SHP77 treated with DMSO at 0.1 percent for 48 hours (cell line): ENCODE measurements around the gene KCNT1.

Source experiments
- DNase-seq: peaks from one replicate; lab custom pipeline; 2025; lab: John Stamatoyannopoulos, UW

The KCNT1 gene

GRCh38 chr9:135766707-135767106 is 64.7 kb downstream of the KCNT1 start:
- DNase-seq, result no peak

GRCh38 chr9:135768516-135769218 is 66.7 kb downstream of the KCNT1 start:
- no peak for DNase-seq

DNA sequence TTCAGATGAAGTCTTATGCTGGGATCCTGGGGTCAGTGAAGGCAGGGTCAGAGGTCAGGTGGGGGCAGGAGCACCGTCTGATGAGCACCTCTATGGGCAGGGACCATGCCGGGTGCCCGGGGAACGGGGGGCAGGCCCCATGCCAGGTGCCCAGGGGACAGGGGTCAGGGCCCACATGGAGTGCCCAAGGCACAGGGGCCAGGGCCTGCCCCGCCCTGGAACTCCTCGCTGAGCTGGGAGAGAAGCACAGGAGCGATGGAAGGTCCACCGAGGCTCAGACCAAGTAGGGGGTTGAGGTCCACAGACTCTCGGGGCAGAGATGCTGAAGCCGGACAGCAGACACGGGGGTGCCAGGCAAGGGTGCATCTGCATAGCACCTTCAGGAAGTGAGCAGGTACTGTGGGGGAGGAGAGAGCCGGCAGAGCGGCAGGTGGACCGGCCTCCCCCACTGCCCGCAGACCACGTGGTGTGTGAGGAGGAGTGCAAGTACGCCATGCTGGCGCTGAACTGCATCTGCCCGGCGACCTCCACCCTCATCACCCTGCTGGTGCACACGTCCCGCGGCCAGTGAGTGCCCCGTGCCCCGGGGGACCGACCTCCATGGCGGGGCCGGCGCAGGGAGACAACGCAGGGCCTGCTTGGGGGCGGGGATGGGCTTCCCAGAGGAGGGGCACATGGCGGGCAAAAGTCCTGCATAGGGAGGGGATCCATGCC is 67.7 kb downstream of the KCNT1 start:
- no peak for DNase-seq

DNA sequence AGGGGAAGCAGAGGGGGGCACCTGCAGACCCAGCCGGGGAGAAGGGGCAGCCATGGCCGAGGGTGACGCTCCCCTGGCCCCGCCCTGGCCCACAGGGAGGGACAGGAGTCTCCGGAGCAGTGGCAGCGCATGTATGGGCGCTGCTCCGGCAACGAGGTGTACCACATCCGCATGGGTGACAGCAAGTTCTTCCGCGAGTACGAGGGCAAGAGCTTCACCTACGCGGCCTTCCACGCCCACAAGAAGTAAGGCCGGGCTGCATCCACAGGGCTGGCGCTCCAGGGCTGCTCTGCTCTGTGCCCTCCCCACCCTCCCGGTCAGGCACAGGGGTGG is 68.2 kb downstream of the KCNT1 start:
- DNase-seq, result no peak

DNA sequence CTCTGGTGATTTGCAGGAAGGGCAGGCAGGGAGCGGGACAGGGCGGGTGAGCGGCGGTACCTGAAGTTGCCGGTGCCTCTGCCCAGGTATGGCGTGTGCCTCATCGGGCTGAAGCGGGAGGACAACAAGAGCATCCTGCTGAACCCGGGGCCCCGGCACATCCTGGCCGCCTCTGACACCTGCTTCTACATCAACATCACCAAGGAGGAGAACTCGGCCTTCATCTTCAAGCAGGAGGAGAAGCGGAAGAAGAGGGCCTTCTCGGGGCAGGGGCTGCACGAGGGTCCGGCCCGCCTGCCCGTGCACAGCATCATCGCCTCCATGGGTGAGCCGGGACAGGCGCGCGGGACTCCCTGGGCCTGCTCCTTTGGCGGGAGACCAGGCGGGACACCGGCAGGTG is 68.8 kb downstream of the KCNT1 start:
- DNase-seq, result no peak

- no peak for DNase-seq
Observed at GRCh38 chr9:135771401-135772051, 69.5 kb downstream of the KCNT1 start.

- DNase-seq, result no peak
Observed at GRCh38 chr9:135772056-135772646, 70.2 kb downstream of the KCNT1 start.

DNA sequence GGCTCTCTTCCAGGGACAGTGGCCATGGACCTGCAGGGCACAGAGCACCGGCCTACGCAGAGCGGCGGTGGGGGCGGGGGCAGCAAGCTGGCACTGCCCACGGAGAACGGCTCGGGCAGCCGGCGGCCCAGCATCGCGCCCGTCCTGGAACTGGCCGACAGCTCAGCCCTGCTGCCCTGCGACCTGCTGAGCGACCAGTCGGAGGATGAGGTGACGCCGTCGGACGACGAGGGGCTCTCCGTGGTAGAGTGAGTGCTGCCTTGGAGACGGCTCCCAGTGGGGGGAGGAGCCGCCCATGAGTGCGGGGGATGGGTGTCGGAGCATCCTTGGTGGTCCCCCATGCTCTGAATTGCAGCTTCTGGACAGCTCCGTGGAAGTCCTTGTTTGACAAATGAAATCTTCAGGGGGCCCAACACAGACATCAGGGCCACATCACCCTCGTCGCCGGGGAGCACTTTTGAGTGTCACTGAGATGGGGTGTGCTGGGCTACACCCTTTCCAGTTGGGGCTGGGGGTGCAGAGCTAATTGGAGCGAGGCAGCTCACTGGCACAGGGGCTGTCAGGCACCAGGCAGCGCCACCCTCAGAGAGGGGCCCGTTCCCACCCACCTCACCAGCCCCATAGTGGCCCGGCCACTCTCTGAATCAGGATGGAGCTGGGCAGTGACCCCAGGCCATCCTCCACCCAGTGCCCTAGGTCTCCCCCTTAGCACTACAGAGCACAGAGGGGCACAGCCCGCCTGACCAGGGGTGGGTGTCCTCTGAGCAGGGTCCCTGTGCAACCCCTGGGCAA is 70.9 kb downstream of the KCNT1 start:
- no peak for DNase-seq

- DNase-seq, result no peak
Observed at GRCh38 chr9:135773530-135774238, 71.7 kb downstream of the KCNT1 start.

GRCh38 chr9:135774239-135774747 is 72.3 kb downstream of the KCNT1 start:
- DNase-seq, result no peak

- DNase-seq, result no peak
Observed at GRCh38 chr9:135774794-135775525, 73.0 kb downstream of the KCNT1 start.

GRCh38 chr9:135775911-135776310 is 73.9 kb downstream of the KCNT1 start:
- no peak for DNase-seq

DNA sequence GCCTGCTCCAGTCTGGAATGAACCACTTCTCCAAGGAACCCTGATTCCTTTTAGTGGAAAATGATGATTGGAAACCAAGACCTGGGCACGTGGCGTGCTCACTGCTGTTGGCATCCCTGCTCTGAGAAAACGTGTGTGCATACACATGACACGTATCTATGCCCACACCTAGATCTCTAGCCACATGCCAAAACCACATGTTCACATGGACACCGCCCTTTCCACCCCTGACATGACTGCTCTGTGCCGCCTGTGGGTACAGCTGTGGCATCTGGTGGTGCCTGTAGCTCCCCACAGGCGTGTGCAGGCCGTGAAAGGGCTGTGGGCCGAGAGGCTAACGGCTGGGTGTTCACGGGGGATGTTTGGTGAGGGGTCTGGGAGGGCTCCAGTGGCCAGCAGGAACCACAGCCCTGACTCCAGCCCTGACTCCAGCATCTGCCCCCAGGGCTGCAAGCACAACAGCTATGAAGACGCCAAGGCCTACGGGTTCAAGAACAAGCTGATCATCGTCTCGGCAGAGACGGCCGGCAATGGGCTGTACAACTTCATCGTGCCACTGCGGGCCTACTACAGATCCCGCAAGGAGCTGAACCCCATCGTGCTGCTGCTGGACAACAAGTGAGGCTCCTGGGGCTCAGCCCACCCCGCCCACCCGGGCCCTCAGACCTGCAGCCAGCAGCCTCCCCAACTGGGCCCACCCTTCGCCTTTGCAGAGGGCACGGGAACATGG is 75.1 kb downstream of the KCNT1 start:
- DNase-seq, result no peak

DNA sequence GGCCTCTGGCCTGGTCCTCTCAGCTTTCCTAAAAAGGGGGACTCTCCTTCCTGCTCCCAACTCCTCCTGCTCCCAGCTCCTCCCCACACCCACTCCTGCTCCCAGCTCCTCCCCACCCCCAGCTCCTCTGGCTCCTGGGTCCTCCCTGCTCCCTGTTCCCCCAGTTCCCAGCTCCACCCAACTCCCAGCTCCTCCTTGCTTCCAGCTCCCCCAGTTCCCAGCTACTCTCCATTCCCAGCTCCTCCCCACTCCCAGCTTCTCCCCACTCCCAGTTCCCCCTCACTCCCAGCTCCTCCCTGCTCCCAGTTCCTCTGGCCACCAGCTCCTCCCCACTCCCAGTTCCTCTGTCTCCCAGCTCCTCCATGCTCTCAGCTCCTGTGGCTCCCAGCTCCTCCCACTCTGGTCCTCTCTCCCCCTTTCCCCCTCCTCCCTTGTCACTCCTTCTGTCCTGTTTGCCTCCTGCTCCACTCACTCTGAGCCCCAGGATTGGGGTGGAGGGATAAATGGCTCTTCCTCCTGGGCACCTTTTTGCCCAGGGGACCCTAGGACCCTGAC is 75.7 kb downstream of the KCNT1 start:
- DNase-seq, result no peak

GRCh38 chr9:135778421-135778820 is 76.4 kb downstream of the KCNT1 start:
- DNase-seq, result no peak

- DNase-seq, result no peak
Observed at GRCh38 chr9:135779571-135779970, 77.6 kb downstream of the KCNT1 start.

DNA sequence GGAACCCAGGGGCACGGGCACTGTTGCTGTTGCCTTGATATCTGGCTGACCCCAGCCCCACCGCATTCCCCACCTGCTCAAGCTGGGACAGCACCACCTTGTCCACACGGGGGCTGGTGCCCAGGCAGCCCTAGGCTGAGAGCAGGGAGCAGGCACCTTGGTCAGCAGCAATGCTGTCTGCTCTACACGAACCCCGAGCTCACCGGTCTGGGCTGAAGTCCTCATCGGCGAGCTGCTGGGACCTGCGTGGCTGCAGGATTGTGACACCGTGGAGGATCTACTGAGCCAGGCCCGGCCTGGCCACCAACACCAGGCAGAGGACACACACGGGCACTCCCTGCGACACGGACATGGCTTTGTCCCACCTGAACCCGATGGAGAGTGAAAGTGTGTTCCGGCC is 78.1 kb downstream of the KCNT1 start:
- DNase-seq, result no peak

DNA sequence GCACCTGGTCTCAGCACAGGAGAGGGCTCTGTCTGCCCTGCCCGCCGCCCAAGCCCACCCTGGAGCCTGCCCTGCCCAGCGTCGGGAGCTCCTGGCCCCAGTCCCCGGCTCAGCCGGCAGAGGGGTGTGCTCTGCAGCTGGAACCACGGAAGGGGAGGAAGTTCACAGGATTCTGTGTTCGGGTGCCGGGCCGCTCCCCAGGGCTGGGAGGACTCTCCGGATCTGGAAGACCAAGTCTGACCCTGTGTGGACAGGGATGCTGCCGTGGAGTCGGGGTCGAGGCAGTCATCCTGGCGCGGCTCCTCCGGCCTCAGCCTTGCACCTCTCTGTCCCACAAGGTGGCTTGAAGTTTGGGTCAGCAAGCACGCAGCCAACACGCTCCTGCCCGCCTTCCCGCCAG is 78.6 kb downstream of the KCNT1 start:
- DNase-seq, result no peak

DNA sequence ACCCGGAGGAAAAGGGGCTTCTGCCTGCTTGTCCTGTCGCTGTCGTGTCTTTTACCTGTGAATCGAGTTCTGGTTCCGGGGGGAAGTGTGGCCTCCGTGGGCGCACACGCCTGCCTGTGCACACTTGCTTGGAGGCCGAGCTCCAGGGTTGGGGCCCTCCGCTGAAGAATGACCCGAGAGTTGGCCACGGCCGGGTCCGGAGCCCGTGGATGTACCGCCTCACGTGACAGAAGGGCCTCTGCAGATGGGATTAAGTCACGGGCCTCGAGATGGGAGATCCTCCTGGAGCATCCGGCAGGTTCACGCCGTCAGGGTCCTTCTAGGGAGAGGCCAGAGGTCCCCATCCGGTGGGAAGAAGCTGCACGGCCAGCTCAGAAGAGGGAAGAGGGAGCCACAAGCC is 81.0 kb downstream of the KCNT1 start:
- no peak for DNase-seq
